WTC11 (cell line): ENCODE data around the gene TTC21A. TPM values are rescaled to one million over a fixed set of nuclear protein-coding genes. Genes with fewer than 3 reads are reported as not detected.

Source experiments
- ATAC-seq: fragments of 200-7000 bp; cut with Tn5 transposase; 2 replicates; pipeline ENCODE4 v1.10.0; 2021; ENCODE audit warnings: mild to moderate bottlenecking, moderate library complexity
- CTCF ChIA-PET: fragments of 300-600 bp; sonication (Branson Sonifier 250); formaldehyde crosslinking; loops from one replicate; lab custom pipeline; 2021; ENCODE audit warnings: antibody characterized with exemption; lab: Charles Lee
- POLR2A ChIA-PET: fragments of 350-600 bp; sonication (Branson Sonifier 250); formaldehyde crosslinking; loops from one replicate; lab custom pipeline; 2021; ENCODE audit warnings: antibody characterized with exemption; lab: Charles Lee
- DNase-seq: peaks from one replicate; pipeline ENCODE4 v3.0.0; 2021; ENCODE audit warnings: low spot score
- H3K27ac Mint-ChIP-seq: 2 replicates; pipeline ENCODE4 v1.8.0; 2021; ENCODE audit warnings: mixed read lengths
- H3K27me3 Mint-ChIP-seq: 2 replicates; pipeline ENCODE4 v1.8.0; 2021; ENCODE audit warnings: low read depth, mild to moderate bottlenecking, moderate library complexity, mixed read lengths
- H3K36me3 Mint-ChIP-seq: 2 replicates; pipeline ENCODE4 v1.8.0; 2021; ENCODE audit warnings: mixed read lengths
- H3K4me1 Mint-ChIP-seq: 2 replicates; pipeline ENCODE4 v1.8.0; 2022; ENCODE audit warnings: mixed read lengths
- H3K4me3 Mint-ChIP-seq: 2 replicates; pipeline ENCODE4 v1.8.0; 2021; ENCODE audit warnings: mild to moderate bottlenecking, moderate library complexity, mixed read lengths
- H3K9me3 Mint-ChIP-seq: 2 replicates; pipeline ENCODE4 v1.8.0; 2021; ENCODE audit warnings: mixed read lengths
- ATF3 ChIP-seq: sonication (generic); formaldehyde crosslinking; conservative IDR thresholded peaks from 2 replicates; pipeline ENCODE4 v1.8.1; 2022; ENCODE audit warnings: mild to moderate bottlenecking, missing genetic modification reagents
- E2F4 ChIP-seq: sonication (generic); formaldehyde crosslinking; IDR thresholded peaks from 2 replicates; pipeline ENCODE4 v1.8.1; 2022; ENCODE audit warnings: low read depth, mild to moderate bottlenecking, moderate library complexity, missing genetic modification reagents, borderline replicate concordance
- EMX1 ChIP-seq: fragments of 250-450 bp; sonication (Bioruptor Pico); IDR thresholded peaks from 2 replicates; pipeline ENCODE4 v1.8.0; 2021; ENCODE audit warnings: mild to moderate bottlenecking
- ESRRA ChIP-seq: sonication (generic); formaldehyde crosslinking; IDR thresholded peaks from 2 replicates; pipeline ENCODE4 v1.8.1; 2022; ENCODE audit warnings: mild to moderate bottlenecking, missing genetic modification reagents, borderline replicate concordance
- FOXP1 ChIP-seq: sonication (generic); formaldehyde crosslinking; IDR thresholded peaks from 2 replicates; pipeline ENCODE4 v1.8.0; 2022; ENCODE audit warnings: missing genetic modification reagents, mild to moderate bottlenecking, moderate library complexity, borderline replicate concordance
- FOXP4 ChIP-seq: sonication (generic); formaldehyde crosslinking; IDR thresholded peaks from 2 replicates; pipeline ENCODE4 v1.8.0; 2022; ENCODE audit warnings: mild to moderate bottlenecking, missing genetic modification reagents
- HMGXB4 ChIP-seq: sonication (generic); formaldehyde crosslinking; IDR thresholded peaks from 2 replicates; pipeline ENCODE4 v1.8.1; 2023; ENCODE audit warnings: mild to moderate bottlenecking, moderate library complexity, missing genetic modification reagents
- NFE2L1 ChIP-seq: sonication (generic); formaldehyde crosslinking; IDR thresholded peaks from 2 replicates; pipeline ENCODE4 v1.8.1; 2023; ENCODE audit warnings: missing genetic modification reagents
- PRDM15 ChIP-seq: sonication (generic); formaldehyde crosslinking; IDR thresholded peaks from 2 replicates; pipeline ENCODE4 v1.8.0; 2022; ENCODE audit warnings: missing genetic modification reagents
- SMAD3 ChIP-seq: sonication (generic); formaldehyde crosslinking; IDR thresholded peaks from 2 replicates; pipeline ENCODE4 v1.8.0; 2022; ENCODE audit warnings: missing genetic modification reagents, mild to moderate bottlenecking, borderline replicate concordance
- STAT6 ChIP-seq: sonication (generic); formaldehyde crosslinking; conservative IDR thresholded peaks from 2 replicates; pipeline ENCODE4 v1.8.1; 2023; ENCODE audit warnings: mild to moderate bottlenecking, low read depth, missing genetic modification reagents, moderate library complexity
- ZBTB43 ChIP-seq: sonication (generic); formaldehyde crosslinking; IDR thresholded peaks from 2 replicates; pipeline ENCODE4 v1.8.1; 2023; ENCODE audit warnings: mild to moderate bottlenecking, missing genetic modification reagents
- total RNA-seq: library from RNA; stranded (reverse); gene quantifications from 3 replicates; pipeline ENCODE4 v1.2.3, GENCODE V29; 2021

The TTC21A gene
- total RNA-seq, 1 experiment from 2014 or later: 3.8 TPM

GRCh38 chr3:39103324-39103693, 4.2 kb upstream of the TTC21A start (continued):
- no peak for TF ChIP-seq STAT6 (CRISPR knock-in tag)
- no peak for TF ChIP-seq ESRRA (CRISPR knock-in tag)
- TF ChIP-seq PRDM15 (CRISPR knock-in tag): no peak
- no peak for TF ChIP-seq ATF3 (CRISPR knock-in tag)
- TF ChIP-seq SMAD3 (CRISPR knock-in tag): no peak

- H3K9me3 Mint-ChIP-seq: no peaks in the 10 kb centered on the region
- TF ChIP-seq ZBTB43 (CRISPR knock-in tag) (no peak), HMGXB4 (CRISPR knock-in tag) (no peak), NFE2L1 (CRISPR knock-in tag) (no peak), E2F4 (CRISPR knock-in tag) (no peak), FOXP4 (CRISPR knock-in tag) (no peak), FOXP1 (CRISPR knock-in tag) (no peak), EMX1 (CRISPR knock-in tag) (no peak)
- H3K27me3 Mint-ChIP-seq: peaks cover 12% of the 10 kb centered on the region
- ChIA-PET POLR2A (no interaction called here), CTCF (interaction anchor here (3.0 kb wide), 1 partner anchor 184 kb away, joined by 37 read pairs; no protein-coding TSS in a partner anchor)
- ATAC-seq (no peak), DNase-seq (no peak)
- no peak overlapping the region for H3K27ac Mint-ChIP-seq
- H3K4me1 Mint-ChIP-seq: peaks cover 23% of the 10 kb centered on the region
- no peak overlapping the region for H3K4me3 Mint-ChIP-seq
- peaks cover 8% of the 10 kb centered on the region; the same call in 1 of the 2 replicates for H3K36me3 Mint-ChIP-seq
These were observed 3.5 kb upstream of the TTC21A start for GRCh38 chr3:39103791-39104552.
